CD14-positive monocyte (primary cell): ENCODE measurements around the gene NXNL1. TPM values are rescaled to one million over a fixed set of nuclear protein-coding genes. Genes with fewer than 3 reads are reported as not detected.

Source experiments
- DNase-seq, 3 donors: peaks; one replicate each; pipeline ENCODE4 v3.0.0-alpha.2; 2011 to 2022
- H2AFZ ChIP-seq: 2 replicates; pipeline ENCODE4 v1.6.0; 2012; ENCODE audit warnings: mild to moderate bottlenecking, low read depth, low read length, inconsistent platforms; ENCODE audit not compliant: insufficient read depth, poor library complexity, severe bottlenecking
- H3K27ac ChIP-seq, 2 donors: 1 replicate in 1 of 2; 2 replicates in 1 of 2; pipeline ENCODE4 v1.5.1; 2012 to 2013; ENCODE audit warnings: low read length in 2 of 2, control low read depth in 1 of 2, inconsistent platforms in 1 of 2, low read depth in 1 of 2, mild to moderate bottlenecking in 1 of 2
- H3K27me3 ChIP-seq, 2 donors: one replicate each; pipeline versions ENCODE4 v1.6.0 to v1.6.1; 2011 to 2013; ENCODE audit warnings: low read length in 2 of 2; ENCODE audit not compliant: control insufficient read depth in 2 of 2, insufficient read depth in 2 of 2
- H3K36me3 ChIP-seq, 2 donors: replicated peaks in 1 of 2; 1 replicate in 1 of 2; 2 replicates in 1 of 2; pipeline versions ENCODE4 v1.5.1 to v1.6.1; 2012 to 2013; ENCODE audit warnings: low read length in 2 of 2, control low read depth in 1 of 2, inconsistent platforms in 1 of 2, mild to moderate bottlenecking in 1 of 2; ENCODE audit not compliant: insufficient read depth in 2 of 2, control insufficient read depth in 1 of 2
- H3K4me1 ChIP-seq, 2 donors: 1 replicate in 1 of 2; 2 replicates in 1 of 2; pipeline versions ENCODE4 v1.5.1 to v1.6.1; 2012 to 2013; ENCODE audit warnings: low read length in 2 of 2, control low read depth in 1 of 2, inconsistent platforms in 1 of 2, mild to moderate bottlenecking in 1 of 2, moderate library complexity in 1 of 2; ENCODE audit not compliant: insufficient read depth in 2 of 2, control insufficient read depth in 1 of 2
- H3K4me2 ChIP-seq: replicated peaks from 2 replicates; pipeline ENCODE3; 2012; ENCODE audit warnings: low read length, moderate library complexity, mild to moderate bottlenecking; ENCODE audit not compliant: poor library complexity, severe bottlenecking; ENCODE audit errors: extremely low read depth
- H3K4me3 ChIP-seq, 3 experiments: fragments of 200-600 bp in 1 of 3; sonication (generic) in 1 of 3; replicated peaks in 1 of 3; 1 replicate in 2 of 3; 2 replicates in 1 of 3; pipeline ENCODE4 v1.5.1; 2011 to 2013; ENCODE audit warnings: low read length in 3 of 3, mild to moderate bottlenecking in 3 of 3, control low read depth in 2 of 3, low read depth in 2 of 3, inconsistent platforms in 1 of 3, moderate library complexity in 1 of 3
- H3K79me2 ChIP-seq: 2 replicates; pipeline ENCODE4 v1.6.0; 2012; ENCODE audit warnings: mild to moderate bottlenecking, control low read depth, inconsistent platforms, low read length, moderate library complexity; ENCODE audit not compliant: insufficient read depth
- H3K9ac ChIP-seq: 2 replicates; pipeline ENCODE4 v1.6.0; 2017; ENCODE audit warnings: low read length, mild to moderate bottlenecking; ENCODE audit not compliant: insufficient read depth, poor library complexity, severe bottlenecking
- H3K9me3 ChIP-seq, 2 donors: replicated peaks in 1 of 2; 1 replicate in 1 of 2; 2 replicates in 1 of 2; pipeline versions ENCODE4 v1.5.1 to v1.6.1; 2012 to 2013; ENCODE audit warnings: low read length in 2 of 2, control low read depth in 1 of 2; ENCODE audit not compliant: control insufficient read depth in 1 of 2, insufficient read depth in 1 of 2
- H4K20me1 ChIP-seq: 2 replicates; pipeline ENCODE4 v1.6.0; 2012; ENCODE audit warnings: mild to moderate bottlenecking, low read length, control low read depth, moderate library complexity; ENCODE audit not compliant: insufficient read depth
- H3K27ac Mint-ChIP-seq, 7 donors: one replicate each; pipeline ENCODE4 v1.8.0; 2020; ENCODE audit warnings: mild to moderate bottlenecking in 7 of 7, mixed read lengths in 7 of 7, moderate library complexity in 6 of 7, inconsistent platforms in 2 of 7
- H3K27me3 Mint-ChIP-seq, 3 donors: one replicate each; pipeline ENCODE4 v1.8.0; 2021 to 2022; ENCODE audit warnings: low read depth in 3 of 3, mild to moderate bottlenecking in 3 of 3, mixed read lengths in 3 of 3, moderate library complexity in 3 of 3, inconsistent platforms in 1 of 3
- H3K36me3 Mint-ChIP-seq, 2 donors: one replicate each; pipeline ENCODE4 v1.8.0; 2020; ENCODE audit warnings: mixed read lengths in 2 of 2, inconsistent platforms in 1 of 2, mild to moderate bottlenecking in 1 of 2
- H3K4me1 Mint-ChIP-seq: one replicate; pipeline ENCODE4 v1.8.0; 2020; ENCODE audit warnings: mild to moderate bottlenecking, mixed read lengths
- H3K4me3 Mint-ChIP-seq, 2 donors: one replicate each; pipeline ENCODE4 v1.8.0; 2020; ENCODE audit warnings: mild to moderate bottlenecking in 2 of 2, mixed read lengths in 2 of 2, moderate library complexity in 1 of 2
- H3K9me3 Mint-ChIP-seq, 7 donors: one replicate each; pipeline ENCODE4 v1.8.0; 2020 to 2022; ENCODE audit warnings: mixed read lengths in 7 of 7, mild to moderate bottlenecking in 6 of 7, moderate library complexity in 6 of 7, inconsistent platforms in 2 of 7
- CTCF ChIP-seq: fragments of 200-600 bp; IDR thresholded peaks from one replicate; pipeline ENCODE4 v1.8.0; 2022; ENCODE audit warnings: antibody characterized with exemption, mild to moderate bottlenecking
- WGBS: methylation state at CpG from one replicate; pipeline ENCODE4 v1.1.5; 2013; ENCODE audit warnings: missing lambda C conversion rate; ENCODE audit not compliant: insufficient coverage; 5-methylcytosine and 5-hydroxymethylcytosine counted together
- intact Hi-C, 2 donors: fragments of 100-400 bp; cut with micrococcal nuclease; formaldehyde crosslinking; loops; one replicate each; pipeline versions ENCODE4 v1.15.0 to v1.15.1; 2023
- polyA plus RNA-seq, 3 donors: library from polyadenylated mRNA; depleted of rRNA in 1 of 3; unstranded in 2 of 3; stranded (reverse) in 1 of 3; fragments of 300-500 nt in 2 of 3; fragments of >200 nt in 1 of 3; fragmentation: Illumina TruSeq in 2 of 3; gene quantifications; 1 replicate in 2 of 3; 2 replicates in 1 of 3; pipeline ENCODE4 v1.2.3, GENCODE V29; 2012 to 2021

Gene NXNL1
- polyA plus RNA-seq, 3 donors = not detected

GRCh38 chr19:17469092-17469480 lies 8.4 kb upstream of the NXNL1 start:
- H4K20me1 ChIP-seq = peaks cover 11% of the 10 kb centered on the region
- peaks cover 50 to 61% of the 10 kb centered on the region in 2 donors for H3K4me1 ChIP-seq

More at GRCh38 chr19:17469092-17469480, 8.4 kb upstream of the NXNL1 start:
- no peak for DNase-seq
- Mint-ChIP-seq H3K4me1 (peaks cover 59% of the 10 kb centered on the region), H3K36me3 (peaks cover 0 to 2% of the 10 kb centered on the region in 2 donors), H3K27ac (peak overlapping the region; percentile 72 to 99 (median 94)), H3K27me3 (peaks cover 2 to 4% (median 2%) of the 10 kb centered on the region in 3 donors), H3K4me3 (peak overlapping the region; percentile 98 to 99), H3K9me3 (peaks cover 0 to 3% (median 0%) of the 10 kb centered on the region in 7 donors)
- Histone ChIP-seq H3K79me2 (peaks cover 32% of the 10 kb centered on the region), H3K4me2 (peak overlapping the region; percentile 95), H3K9me3 (no peaks in the 10 kb centered on the region), H3K9ac (peak overlapping the region; percentile 75), H2AFZ (peak overlapping the region; percentile 90), H3K36me3 (no peaks in the 10 kb centered on the region), H3K4me3 (peak overlapping the region; percentile 63 to 90 (median 81)), H3K27me3 (no peaks in the 10 kb centered on the region), H3K27ac (peak overlapping the region; percentile 32 to 70)
- TF ChIP-seq CTCF = no peak
- WGBS = 5% methylated on average over 19 of the region's 19 CpGs
- intact Hi-C loops = loop anchor here in 1 of 2 donors (5.0 kb wide), 1 partner anchor 72 kb away; no protein-coding TSS in a partner anchor
